Neural progenitor cell (in vitro differentiated cells): ENCODE results near the gene CLTCL1. TPM values are rescaled to one million over a fixed set of nuclear protein-coding genes. Genes with fewer than 3 reads are reported as not detected.

ENCODE experiments used
- DNase-seq: peaks from one replicate; pipeline ENCODE4 v3.0.0-alpha.2; 2016; ENCODE audit warnings: low spot score
- H2AFZ ChIP-seq: fragments of 200-600 bp; sonication (generic); replicated peaks from 2 replicates; pipeline ENCODE4 v1.6.1; 2016; ENCODE audit warnings: antibody characterized with exemption
- H3F3A ChIP-seq: fragments of 200-600 bp; sonication (generic); 2 replicates; pipeline ENCODE4 v1.6.1; 2016; ENCODE audit warnings: antibody characterized with exemption, low read depth
- H3K27ac ChIP-seq: fragments of 200-600 bp; sonication (generic); 2 replicates; pipeline ENCODE4 v1.5.1; 2016; ENCODE audit warnings: mild to moderate bottlenecking
- H3K27me3 ChIP-seq: fragments of 200-600 bp; sonication (generic); 2 replicates; pipeline ENCODE4 v1.6.1; 2016; ENCODE audit warnings: mild to moderate bottlenecking, moderate library complexity
- H3K36me3 ChIP-seq: fragments of 200-600 bp; sonication (generic); 2 replicates; pipeline ENCODE4 v1.5.1; 2016
- H3K4me1 ChIP-seq: fragments of 200-600 bp; sonication (generic); 2 replicates; pipeline ENCODE4 v1.6.1; 2016; ENCODE audit warnings: mixed run types
- H3K4me2 ChIP-seq: fragments of 200-600 bp; sonication (generic); 2 replicates; pipeline ENCODE4 v1.6.1; 2016
- H3K4me3 ChIP-seq: fragments of 200-600 bp; sonication (generic); 2 replicates; pipeline ENCODE4 v1.5.1; 2016
- H3K79me2 ChIP-seq: fragments of 200-600 bp; sonication (generic); 2 replicates; pipeline ENCODE4 v1.6.1; 2016; ENCODE audit warnings: low read depth
- H3K9ac ChIP-seq: fragments of 200-600 bp; sonication (generic); 2 replicates; pipeline ENCODE4 v1.6.1; 2016
- H3K9me3 ChIP-seq: fragments of 200-600 bp; sonication (generic); 2 replicates; pipeline ENCODE4 v1.5.1; 2016; ENCODE audit warnings: low read depth
- H4K20me1 ChIP-seq: fragments of 200-600 bp; sonication (generic); 2 replicates; pipeline ENCODE4 v1.6.1; 2016; ENCODE audit warnings: low read depth
- H3K27ac Mint-ChIP-seq: 3 replicates; pipeline ENCODE4 v1.8.0; 2021; ENCODE audit warnings: mixed read lengths
- H3K27me3 Mint-ChIP-seq: 2 replicates; pipeline ENCODE4 v1.8.0; 2022; ENCODE audit warnings: low read depth, mild to moderate bottlenecking, inconsistent platforms, moderate library complexity, mixed read lengths; ENCODE audit not compliant: insufficient read depth
- H3K36me3 Mint-ChIP-seq: 3 replicates; pipeline ENCODE4 v1.8.0; 2021; ENCODE audit warnings: mixed read lengths
- H3K4me1 Mint-ChIP-seq: 3 replicates; pipeline ENCODE4 v1.8.0; 2021; ENCODE audit warnings: mixed read lengths
- H3K4me3 Mint-ChIP-seq: 3 replicates; pipeline ENCODE4 v1.8.0; 2021; ENCODE audit warnings: mild to moderate bottlenecking, moderate library complexity, mixed read lengths
- H3K9me3 Mint-ChIP-seq: 3 replicates; pipeline ENCODE4 v1.8.0; 2020; ENCODE audit warnings: mixed read lengths
- EZH2 ChIP-seq: fragments of 200-600 bp; sonication (generic); IDR thresholded peaks from 2 replicates; pipeline ENCODE4 v1.6.1; 2017; ENCODE audit warnings: antibody characterized with exemption, mild to moderate bottlenecking, moderate library complexity
- EZH2phosphoT487 ChIP-seq: fragments of 200-600 bp; sonication (generic); IDR thresholded peaks from 2 replicates; pipeline ENCODE4 v1.6.1; 2017; ENCODE audit warnings: antibody characterized with exemption
- total RNA-seq: library from RNA; depleted of rRNA; stranded (reverse); fragments of >200 nt; gene quantifications from 2 replicates; pipeline ENCODE4 v1.2.3, GENCODE V29; 2015; ENCODE audit warnings: low replicate concordance
- TF ChIP-seq, protein P1 (sequence below): fragments of 200-600 bp; sonication (generic); IDR thresholded peaks from 2 replicates; pipeline ENCODE4 v1.5.1; 2017; ENCODE audit warnings: antibody characterized with exemption, mild to moderate bottlenecking

CLTCL1 gene
- total RNA-seq, 1 donor from 2014 or later, result 13.7 TPM

GRCh38 chr22:19241593-19241906 lies 50.0 kb downstream of the CLTCL1 start:
- Mint-ChIP-seq H3K4me3 (no peak overlapping the region), H3K36me3 (peaks cover 3% of the 10 kb centered on the region), H3K4me1 (no peaks in the 10 kb centered on the region), H3K27me3 (no peaks in the 10 kb centered on the region), H3K9me3 (no peaks in the 10 kb centered on the region), H3K27ac (no peak overlapping the region)
- no peak overlapping the region for H3K4me2 ChIP-seq
- H3K9ac ChIP-seq, result no peak overlapping the region
- H3K4me3 ChIP-seq, result no peak overlapping the region
- no peak overlapping the region for H2AFZ ChIP-seq
- no peaks in the 10 kb centered on the region for H3K4me1 ChIP-seq
- H4K20me1 ChIP-seq, result no peaks in the 10 kb centered on the region
- H3K27ac ChIP-seq, result no peak overlapping the region
- no peaks in the 10 kb centered on the region for H3K9me3 ChIP-seq
- no peaks in the 10 kb centered on the region for H3K27me3 ChIP-seq
- no peaks in the 10 kb centered on the region for H3K36me3 ChIP-seq
- H3K79me2 ChIP-seq, result no peaks in the 10 kb centered on the region
- DNase-seq, result no peak
- H3F3A ChIP-seq, result no peaks in the 10 kb centered on the region
- TF ChIP-seq, protein P1, sequence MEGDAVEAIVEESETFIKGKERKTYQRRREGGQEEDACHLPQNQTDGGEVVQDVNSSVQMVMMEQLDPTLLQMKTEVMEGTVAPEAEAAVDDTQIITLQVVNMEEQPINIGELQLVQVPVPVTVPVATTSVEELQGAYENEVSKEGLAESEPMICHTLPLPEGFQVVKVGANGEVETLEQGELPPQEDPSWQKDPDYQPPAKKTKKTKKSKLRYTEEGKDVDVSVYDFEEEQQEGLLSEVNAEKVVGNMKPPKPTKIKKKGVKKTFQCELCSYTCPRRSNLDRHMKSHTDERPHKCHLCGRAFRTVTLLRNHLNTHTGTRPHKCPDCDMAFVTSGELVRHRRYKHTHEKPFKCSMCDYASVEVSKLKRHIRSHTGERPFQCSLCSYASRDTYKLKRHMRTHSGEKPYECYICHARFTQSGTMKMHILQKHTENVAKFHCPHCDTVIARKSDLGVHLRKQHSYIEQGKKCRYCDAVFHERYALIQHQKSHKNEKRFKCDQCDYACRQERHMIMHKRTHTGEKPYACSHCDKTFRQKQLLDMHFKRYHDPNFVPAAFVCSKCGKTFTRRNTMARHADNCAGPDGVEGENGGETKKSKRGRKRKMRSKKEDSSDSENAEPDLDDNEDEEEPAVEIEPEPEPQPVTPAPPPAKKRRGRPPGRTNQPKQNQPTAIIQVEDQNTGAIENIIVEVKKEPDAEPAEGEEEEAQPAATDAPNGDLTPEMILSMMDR, result no peak
- TF ChIP-seq EZH2phosphoT487 (no peak), EZH2 (no peak)

- no peak overlapping the region for H3K4me3 ChIP-seq
- no peaks in the 10 kb centered on the region for H3K36me3 ChIP-seq
- Mint-ChIP-seq H3K27ac (no peak overlapping the region), H3K9me3 (no peaks in the 10 kb centered on the region), H3K4me3 (no peak overlapping the region), H3K36me3 (peaks cover 3% of the 10 kb centered on the region), H3K4me1 (no peaks in the 10 kb centered on the region), H3K27me3 (no peaks in the 10 kb centered on the region)
- H3F3A ChIP-seq, result no peaks in the 10 kb centered on the region
- H3K4me2 ChIP-seq, result no peak overlapping the region
- H4K20me1 ChIP-seq, result no peaks in the 10 kb centered on the region
- H3K9me3 ChIP-seq, result no peaks in the 10 kb centered on the region
- TF ChIP-seq EZH2 (no peak), EZH2phosphoT487 (no peak)
- TF ChIP-seq, protein P1, result no peak
- no peaks in the 10 kb centered on the region for H3K79me2 ChIP-seq
- no peaks in the 10 kb centered on the region for H3K27me3 ChIP-seq
- H3K9ac ChIP-seq, result no peak overlapping the region
- no peak overlapping the region for H2AFZ ChIP-seq
- H3K27ac ChIP-seq, result no peak overlapping the region
- no peaks in the 10 kb centered on the region for H3K4me1 ChIP-seq
- no peak for DNase-seq
Observed at GRCh38 chr22:19240813-19241592, 50.5 kb downstream of the CLTCL1 start.

- Mint-ChIP-seq H3K27ac (no peak overlapping the region), H3K4me1 (no peaks in the 10 kb centered on the region), H3K36me3 (peaks cover 3% of the 10 kb centered on the region), H3K4me3 (no peak overlapping the region), H3K27me3 (no peaks in the 10 kb centered on the region), H3K9me3 (no peaks in the 10 kb centered on the region)
- Histone ChIP-seq H3K9me3 (no peaks in the 10 kb centered on the region), H3K27ac (no peak overlapping the region), H3K4me3 (no peak overlapping the region), H3K27me3 (no peaks in the 10 kb centered on the region), H3K79me2 (no peaks in the 10 kb centered on the region), H3F3A (no peaks in the 10 kb centered on the region), H2AFZ (no peak overlapping the region), H4K20me1 (no peaks in the 10 kb centered on the region), H3K4me1 (no peaks in the 10 kb centered on the region), H3K36me3 (no peaks in the 10 kb centered on the region), H3K4me2 (no peak overlapping the region), H3K9ac (no peak overlapping the region)
- TF ChIP-seq, protein P1, result no peak
- TF ChIP-seq EZH2, result no peak
- TF ChIP-seq EZH2phosphoT487, result no peak
- no peak for DNase-seq
Observed at GRCh38 chr22:19239464-19239863, 52.1 kb downstream of the CLTCL1 start.
